ENCODE data around the gene PLIN5. TPM values are rescaled to one million over a fixed set of nuclear protein-coding genes. Genes with fewer than 3 reads are reported as not detected.

The PLIN5 gene
- total and polyA plus RNA-seq, 2 of the 8 experiments (the other 6 are each of a cell fraction or from before 2014, with no cell fraction given) = 2.0 to 2.5 TPM

DNA sequence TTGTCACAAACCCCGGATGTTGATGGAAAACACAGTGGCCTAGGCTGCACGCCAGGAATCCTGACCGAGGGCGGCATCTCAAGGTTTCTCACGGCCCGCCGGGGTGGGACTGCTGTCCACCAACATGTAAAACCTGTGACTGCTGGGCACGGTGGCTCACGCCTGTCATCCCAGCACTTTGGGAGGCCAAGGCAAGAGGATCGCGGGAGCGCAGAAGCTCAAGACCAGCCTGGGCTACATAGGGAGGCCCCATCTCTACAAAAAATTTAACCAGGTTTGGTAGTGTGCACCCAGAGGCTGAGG is 27.9 kb downstream of the PLIN5 start:
- Histone ChIP-seq H3K9me3 (ENCODE audit: insufficient read depth in 2 of 2, low read depth in 1 of 2, low read length in 1 of 2) (no peaks in the 10 kb centered on the region), H3K18ac (ENCODE audit: extremely low read depth, low read length) (no peak overlapping the region), H2BK15ac (ENCODE audit: low read length) (no peak overlapping the region), H2BK12ac (ENCODE audit: low read depth, low read length) (no peak overlapping the region), H3K4ac (replicated peaks; ENCODE audit: insufficient read length, low read depth, low read length) (no peak overlapping the region), H3K4me1 (replicated peaks in 1 of 4; ENCODE audit: control insufficient read depth in 3 of 4, insufficient read depth in 4 of 4, low read length in 3 of 4) (no peaks in the 10 kb centered on the region), H2AFZ (ENCODE audit: low read length) (no peak overlapping the region), H3K9ac (replicated peaks in 1 of 4; ENCODE audit: extremely low read depth in 1 of 4, low read depth in 3 of 4, low read length in 3 of 4) (no peak overlapping the region), H3K36me3 (ENCODE audit: control insufficient read depth in 2 of 4, insufficient read depth in 4 of 4, low read length in 3 of 4) (peaks cover 0 to 21% (median 5%) of the 10 kb centered on the region in 4 experiments; a peak in 5 of 8 replicates), H3K79me1 (ENCODE audit: low read depth, low read length) (peaks cover 2% of the 10 kb centered on the region; the same call in 1 of the 2 replicates), H3K27ac (ENCODE audit: low read depth, low read length) (no peak overlapping the region), H2AK5ac (ENCODE audit: low read depth, low read length) (no peak overlapping the region), H3K56ac (replicated peaks; ENCODE audit: insufficient read length, low read depth, low read length) (no peak overlapping the region), H4K8ac (ENCODE audit: extremely low read depth, insufficient read depth, low read length) (no peak overlapping the region), H2BK5ac (ENCODE audit: low read depth, low read length) (no peak overlapping the region), H3K4me2 (ENCODE audit: insufficient read depth in 1 of 2, low read depth in 2 of 2, low read length in 2 of 2) (no peak overlapping the region), H4K91ac (replicated peaks; ENCODE audit: insufficient read length, low read length) (no peak overlapping the region), H3K23ac (ENCODE audit: insufficient read length) (no peak overlapping the region), H3K23me2 (ENCODE audit: low read depth, low read length) (no peaks in the 10 kb centered on the region), H3K27me3 (replicated peaks in 1 of 4; ENCODE audit: control insufficient read depth in 3 of 4, extremely low read depth in 1 of 4, insufficient read depth in 3 of 4, low read length in 3 of 4) (peaks cover 2 to 26% (median 21%) of the 10 kb centered on the region in 4 experiments; a peak in 6 of 7 replicates), H2BK20ac (ENCODE audit: low read length) (no peak overlapping the region), H4K5ac (ENCODE audit: insufficient read length, low read depth, low read length) (no peak overlapping the region), H2BK120ac (replicated peaks; ENCODE audit: low read depth, low read length) (no peak overlapping the region), H4K20me1 (replicated peaks in 1 of 2; ENCODE audit: control insufficient read depth in 1 of 2, insufficient read depth in 2 of 2, low read length in 2 of 2) (peaks cover 16 to 29% of the 10 kb centered on the region in 2 experiments), H3K79me2 (ENCODE audit: control insufficient read depth in 1 of 2, insufficient read depth in 2 of 2, low read length in 2 of 2) (no peaks in the 10 kb centered on the region), H3K14ac (ENCODE audit: insufficient read length) (no peak overlapping the region), H3K4me3 (ENCODE audit: extremely low read depth in 1 of 4, insufficient read depth in 2 of 4, low read depth in 3 of 4, low read length in 4 of 4) (no peak overlapping the region)
- TF ChIP-seq, protein P1, sequence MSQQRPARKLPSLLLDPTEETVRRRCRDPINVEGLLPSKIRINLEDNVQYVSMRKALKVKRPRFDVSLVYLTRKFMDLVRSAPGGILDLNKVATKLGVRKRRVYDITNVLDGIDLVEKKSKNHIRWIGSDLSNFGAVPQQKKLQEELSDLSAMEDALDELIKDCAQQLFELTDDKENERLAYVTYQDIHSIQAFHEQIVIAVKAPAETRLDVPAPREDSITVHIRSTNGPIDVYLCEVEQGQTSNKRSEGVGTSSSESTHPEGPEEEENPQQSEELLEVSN (IDR thresholded peaks at IDR 0.05) = no peak
- TF ChIP-seq KDM1A (IDR thresholded peaks at IDR 0.05; ENCODE audit: borderline replicate concordance, low read length) (no peak), CHD2 (IDR thresholded peaks at IDR 0.05; ENCODE audit: low read length) (no peak), RFX5 (IDR thresholded peaks at IDR 0.05; ENCODE audit: borderline replicate concordance, low read depth, low read length) (no peak), SP4 (IDR thresholded peaks at IDR 0.05; ENCODE audit: low read length) (no peak), SRF (IDR thresholded peaks at IDR 0.05; ENCODE audit: low read depth, low read length) (no peak), PHF8 (conservative IDR thresholded peaks at IDR 0.05; ENCODE audit: low read depth, low read length) (no peak), ZNF274 (IDR thresholded peaks at IDR 0.05; ENCODE audit: borderline replicate concordance, extremely low read depth, low read length) (no peak), EZH2 (IDR thresholded peaks at IDR 0.05; ENCODE audit: low read depth, low read length, severe bottlenecking) (no peak), POLR2A (IDR thresholded peaks at IDR 0.05; ENCODE audit: control extremely low read depth in 1 of 2, low read depth in 2 of 2, low read length in 2 of 2) (no peak), CREB1 (IDR thresholded peaks at IDR 0.05) (no peak), CBX8 (IDR thresholded peaks at IDR 0.05; ENCODE audit: borderline replicate concordance, low read depth, low read length) (no peak), SIX5 (IDR thresholded peaks at IDR 0.05; ENCODE audit: low read depth, low read length) (no peak)
- TF ChIP-seq, protein P2, sequence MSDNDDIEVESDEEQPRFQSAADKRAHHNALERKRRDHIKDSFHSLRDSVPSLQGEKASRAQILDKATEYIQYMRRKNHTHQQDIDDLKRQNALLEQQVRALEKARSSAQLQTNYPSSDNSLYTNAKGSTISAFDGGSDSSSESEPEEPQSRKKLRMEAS (IDR thresholded peaks at IDR 0.05) = no peak
- DNase-seq (ENCODE audit: low read depth in 1 of 2, low spot score in 2 of 2) = no peak
- POLR2A ChIA-PET (ENCODE audit: partially characterized antibody) = interaction anchor here (0.7 to 2.8 kb wide), 5 partner anchors 8 to 164 kb away, joined by 4 to 27 read pairs (median 7); partner anchors contain the start of genes MPND and PLIN4
- no peak for FAIRE-seq
- WGBS, 2 experiments (ENCODE audit: extremely low coverage in 1 of 2, insufficient coverage in 1 of 2, insufficient read length in 1 of 2, insufficient replicate concordance in 2 of 2, low coverage in 1 of 2, low lambda C conversion rate in 2 of 2, missing lambda C conversion rate in 1 of 2) = 92% methylated on average over 12 of the region's 12 CpGs; no CpG with 5 or more reads in 1 of the 2 experiments
- CTCF ChIA-PET (ENCODE audit: partially characterized antibody) = interaction anchor here (0.6 to 5.2 kb wide), 6 partner anchors 9 to 129 kb away, joined by 3 to 40 read pairs (median 4); no protein-coding TSS in a partner anchor
